ENCODE results near the gene FYN.
A peak's percentile ranks its signal among the peaks of the same experiment; 100 is the strongest.

Gene FYN

DNA sequence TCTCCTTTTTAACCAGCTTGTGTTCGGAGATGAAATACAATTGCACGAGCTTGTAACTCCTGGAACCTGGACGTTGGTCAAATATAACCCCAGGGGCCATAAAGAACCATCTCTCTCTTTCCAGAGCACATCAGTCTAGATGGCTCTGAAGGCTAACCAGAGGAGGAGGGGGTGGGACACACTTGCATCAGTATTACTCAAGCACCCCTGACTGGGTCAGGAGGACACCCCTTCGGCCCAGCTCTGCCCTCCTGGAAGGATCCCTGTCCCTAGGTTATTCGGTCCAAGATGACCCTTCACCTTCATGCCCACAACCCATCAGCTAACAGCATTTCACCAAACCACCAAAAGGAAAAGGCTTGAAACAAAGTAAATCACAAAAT, 67.1 kb downstream of the FYN start:
- Mint-ChIP-seq H3K27ac (peak overlapping the region; percentile 55 to 84 (median 62)), H3K4me1 (peaks cover 73% of the 10 kb centered on the region), H3K4me3 (no peak overlapping the region), H3K9me3 (no peaks in the 10 kb centered on the region), H3K36me3 (ENCODE audit: low read depth) (peaks cover 16% of the 10 kb centered on the region), H3K27me3 (ENCODE audit: low read depth) (no peaks in the 10 kb centered on the region)
- TF ChIP-seq, protein P1, sequence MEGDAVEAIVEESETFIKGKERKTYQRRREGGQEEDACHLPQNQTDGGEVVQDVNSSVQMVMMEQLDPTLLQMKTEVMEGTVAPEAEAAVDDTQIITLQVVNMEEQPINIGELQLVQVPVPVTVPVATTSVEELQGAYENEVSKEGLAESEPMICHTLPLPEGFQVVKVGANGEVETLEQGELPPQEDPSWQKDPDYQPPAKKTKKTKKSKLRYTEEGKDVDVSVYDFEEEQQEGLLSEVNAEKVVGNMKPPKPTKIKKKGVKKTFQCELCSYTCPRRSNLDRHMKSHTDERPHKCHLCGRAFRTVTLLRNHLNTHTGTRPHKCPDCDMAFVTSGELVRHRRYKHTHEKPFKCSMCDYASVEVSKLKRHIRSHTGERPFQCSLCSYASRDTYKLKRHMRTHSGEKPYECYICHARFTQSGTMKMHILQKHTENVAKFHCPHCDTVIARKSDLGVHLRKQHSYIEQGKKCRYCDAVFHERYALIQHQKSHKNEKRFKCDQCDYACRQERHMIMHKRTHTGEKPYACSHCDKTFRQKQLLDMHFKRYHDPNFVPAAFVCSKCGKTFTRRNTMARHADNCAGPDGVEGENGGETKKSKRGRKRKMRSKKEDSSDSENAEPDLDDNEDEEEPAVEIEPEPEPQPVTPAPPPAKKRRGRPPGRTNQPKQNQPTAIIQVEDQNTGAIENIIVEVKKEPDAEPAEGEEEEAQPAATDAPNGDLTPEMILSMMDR (IDR thresholded peaks at IDR 0.05; ENCODE audit: unreplicated experiment in 3 of 3), result no peak

DNA sequence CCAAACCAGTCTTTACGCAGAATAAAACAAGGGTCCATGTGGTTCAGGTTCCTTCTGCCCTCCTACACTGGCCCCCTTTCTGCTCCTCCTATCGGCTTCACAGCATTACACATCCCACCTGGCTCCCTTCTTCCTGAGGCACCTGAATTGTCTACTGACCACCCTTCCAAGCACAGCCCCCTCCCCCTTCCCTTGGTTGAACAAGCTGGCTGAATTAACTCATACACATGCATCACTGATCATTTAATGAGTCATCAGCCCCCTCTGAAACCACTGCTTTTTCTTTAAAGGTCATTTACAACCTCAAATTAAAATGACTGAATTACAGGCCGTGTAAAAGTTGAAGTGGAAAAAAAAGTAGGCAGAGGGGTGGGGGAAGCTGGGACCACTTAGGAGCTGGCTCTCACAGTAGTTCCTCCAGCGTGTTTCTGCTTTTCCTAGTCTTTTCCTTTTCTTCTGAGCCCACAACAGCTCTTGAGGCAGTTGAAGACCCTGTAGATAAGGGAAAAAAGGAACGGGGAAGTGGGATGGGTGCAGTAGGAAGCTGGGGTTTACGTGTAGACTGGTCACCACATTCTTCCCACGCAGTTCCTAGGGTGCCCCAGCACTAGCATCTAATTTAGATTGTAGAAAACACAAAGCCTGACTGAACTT, 67.6 kb downstream of the FYN start:
- H3K36me3 Mint-ChIP-seq (ENCODE audit: low read depth), result peaks cover 16% of the 10 kb centered on the region
- H3K27me3 Mint-ChIP-seq (ENCODE audit: low read depth), result no peaks in the 10 kb centered on the region
- peaks cover 73% of the 10 kb centered on the region for H3K4me1 Mint-ChIP-seq

DNA sequence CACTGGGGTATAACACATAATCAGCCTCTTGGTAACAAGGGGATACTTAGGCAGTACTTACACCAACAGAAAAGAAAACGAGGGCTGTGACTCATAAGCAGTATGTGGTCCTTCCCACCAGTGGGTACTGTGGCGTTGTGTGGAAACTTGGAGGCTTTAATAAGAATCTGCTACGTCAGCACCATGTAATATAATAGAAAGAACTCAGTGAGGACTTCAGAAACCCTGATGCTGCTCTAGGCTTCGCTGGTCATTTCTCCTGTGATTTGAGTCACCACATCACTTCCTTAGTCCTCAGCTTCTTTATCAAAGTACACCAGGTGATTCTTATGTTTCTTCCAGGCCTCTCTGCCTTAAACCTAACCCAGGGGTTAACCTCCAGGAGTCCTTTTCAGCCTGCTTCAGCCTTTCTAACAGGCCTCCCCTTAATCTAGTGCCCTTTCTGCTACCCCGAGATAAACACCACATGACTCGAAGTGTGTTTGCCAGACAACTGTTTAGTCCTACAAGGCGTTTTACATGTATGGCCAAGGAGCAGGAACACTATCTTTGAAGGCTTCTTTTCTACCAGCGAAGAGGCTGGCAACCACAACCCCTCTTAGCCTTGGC, 68.5 kb downstream of the FYN start:
- peaks cover 16% of the 10 kb centered on the region for H3K36me3 Mint-ChIP-seq (ENCODE audit: low read depth)
- no peak overlapping the region for H3K4me3 Mint-ChIP-seq
- H3K27ac Mint-ChIP-seq, result peak overlapping the region; percentile 33 to 64 (median 55)
- H3K27me3 Mint-ChIP-seq (ENCODE audit: low read depth), result no peaks in the 10 kb centered on the region
- TF ChIP-seq, protein P1 (IDR thresholded peaks at IDR 0.05; ENCODE audit: unreplicated experiment in 3 of 3), result no peak
- no peaks in the 10 kb centered on the region for H3K9me3 Mint-ChIP-seq
- H3K4me1 Mint-ChIP-seq, result peaks cover 72% of the 10 kb centered on the region

More for the DNA sequence above, 67.6 kb downstream of the FYN start:
- TF ChIP-seq, protein P1 (IDR thresholded peaks at IDR 0.05; ENCODE audit: unreplicated experiment in 3 of 3), result no peak
- H3K9me3 Mint-ChIP-seq, result no peaks in the 10 kb centered on the region
- peak overlapping the region; percentile 55 to 84 (median 62) for H3K27ac Mint-ChIP-seq
- no peak overlapping the region for H3K4me3 Mint-ChIP-seq

DNA sequence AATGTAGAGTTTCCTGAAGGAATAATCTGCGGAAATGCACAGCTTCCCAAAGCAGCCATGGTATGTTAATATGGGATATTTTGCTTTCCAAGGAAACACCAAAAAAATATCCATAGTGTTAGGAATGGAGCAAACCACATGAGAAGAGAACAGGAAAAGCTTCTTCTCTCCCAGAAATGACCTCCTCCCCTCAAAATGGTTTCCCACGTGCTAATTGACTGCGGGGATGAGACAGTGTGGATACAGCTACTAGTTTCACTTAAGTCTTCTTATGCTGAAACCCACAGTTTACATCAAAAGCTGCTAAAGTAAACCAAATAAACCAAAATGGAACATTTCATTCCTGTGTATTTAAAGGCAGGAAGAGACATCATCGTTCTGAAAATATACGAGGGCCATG, 69.4 kb downstream of the FYN start:
- H3K27me3 Mint-ChIP-seq (ENCODE audit: low read depth), result no peaks in the 10 kb centered on the region
- no peak overlapping the region for H3K4me3 Mint-ChIP-seq
- TF ChIP-seq, protein P1 (IDR thresholded peaks at IDR 0.05; ENCODE audit: unreplicated experiment in 3 of 3), result no peak
- peaks cover 72% of the 10 kb centered on the region for H3K4me1 Mint-ChIP-seq
- H3K36me3 Mint-ChIP-seq (ENCODE audit: low read depth), result peaks cover 16% of the 10 kb centered on the region
- H3K9me3 Mint-ChIP-seq, result no peaks in the 10 kb centered on the region
- H3K27ac Mint-ChIP-seq, result peak overlapping the region in 1 of 3 experiments; percentile 49

DNA sequence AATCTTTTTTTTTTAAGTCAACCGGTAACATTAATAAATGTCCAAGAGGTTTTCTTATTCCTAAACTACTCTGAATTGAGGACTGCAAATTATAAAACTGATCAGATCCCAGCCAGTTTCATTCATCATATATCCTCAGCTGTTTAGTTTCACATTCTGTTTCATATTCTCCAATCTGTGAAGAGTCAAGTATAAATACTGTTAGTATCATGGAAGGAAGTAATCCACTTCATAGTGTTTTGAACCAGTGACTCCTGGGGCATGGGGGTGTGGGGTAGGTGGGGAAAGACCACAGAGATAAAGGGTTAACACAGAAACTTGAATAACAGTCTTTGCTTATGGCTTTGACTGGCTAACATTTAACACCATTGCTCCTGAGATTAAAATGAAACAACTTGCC, 69.9 kb downstream of the FYN start:
- H3K27me3 Mint-ChIP-seq (ENCODE audit: low read depth), result no peaks in the 10 kb centered on the region
- H3K4me1 Mint-ChIP-seq, result peaks cover 68% of the 10 kb centered on the region
- no peaks in the 10 kb centered on the region for H3K9me3 Mint-ChIP-seq
- peaks cover 13% of the 10 kb centered on the region for H3K36me3 Mint-ChIP-seq (ENCODE audit: low read depth)
- TF ChIP-seq, protein P1 (IDR thresholded peaks at IDR 0.05; ENCODE audit: unreplicated experiment in 3 of 3), result no peak
- H3K27ac Mint-ChIP-seq, result peak overlapping the region; percentile 13 to 49 (median 24)
- no peak overlapping the region for H3K4me3 Mint-ChIP-seq

Measured in nephron (organoid).